ENCODE data around the gene PRKAG2.

PRKAG2 gene

DNA sequence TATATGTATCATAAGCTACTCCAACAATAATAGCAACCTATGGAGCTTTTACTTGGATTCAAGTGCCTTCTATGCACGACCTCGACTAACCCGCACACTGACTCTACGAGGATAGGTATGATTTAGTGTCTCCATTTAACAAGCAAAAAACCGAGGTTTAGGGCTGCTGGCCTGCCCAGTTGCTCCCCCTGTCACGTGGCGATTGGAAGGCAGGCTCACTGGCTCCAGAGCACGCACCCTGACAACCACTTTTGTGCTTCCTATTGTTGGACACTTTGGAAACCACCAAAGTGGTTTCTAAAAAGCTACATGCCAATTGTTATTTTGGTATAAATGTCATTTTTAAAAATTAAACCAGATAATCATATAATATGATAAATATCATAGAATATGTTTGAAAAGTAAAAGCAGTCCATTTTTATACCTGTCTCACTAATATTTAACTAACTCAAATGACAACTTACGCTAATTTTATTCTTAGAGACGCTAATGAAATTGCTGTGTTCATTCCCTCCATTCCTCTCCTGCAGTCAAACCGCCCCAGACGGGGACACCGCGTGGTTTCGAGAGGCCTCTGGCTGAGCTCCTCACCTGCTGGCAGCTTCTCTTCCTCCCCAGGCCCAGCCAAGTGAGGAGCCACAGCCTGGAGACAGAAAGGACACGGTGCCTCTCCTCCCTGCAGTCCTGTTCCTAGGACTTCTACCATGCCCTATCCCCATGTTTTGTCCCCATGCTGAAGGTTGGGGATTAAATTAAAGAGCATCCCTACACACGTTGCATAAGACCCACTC, 335.0 kb downstream of the PRKAG2 start:
- H3K4me1 ChIP-seq (ENCODE audit: insufficient read depth, low read length, severe bottlenecking): no peaks in the 10 kb centered on the region
- H3K9me3 ChIP-seq (ENCODE audit: low read length): no peaks in the 10 kb centered on the region
- H4K20me1 ChIP-seq (ENCODE audit: insufficient read depth, low read length): no peaks in the 10 kb centered on the region
- H3F3A ChIP-seq (ENCODE audit: insufficient read depth, low read length): no peaks in the 10 kb centered on the region
- H3K9ac ChIP-seq (ENCODE audit: low read length): no peak overlapping the region
- peaks cover 10% of the 10 kb centered on the region; the same call in 1 of the 2 replicates for H3K27me3 ChIP-seq (ENCODE audit: insufficient read depth, low read length)
- H3K36me3 ChIP-seq (ENCODE audit: insufficient read depth, low read length): no peaks in the 10 kb centered on the region
- TF ChIP-seq EZH2 (IDR thresholded peaks at IDR 0.05; ENCODE audit: borderline replicate concordance, low read length): no peak
- TF ChIP-seq, protein P1, sequence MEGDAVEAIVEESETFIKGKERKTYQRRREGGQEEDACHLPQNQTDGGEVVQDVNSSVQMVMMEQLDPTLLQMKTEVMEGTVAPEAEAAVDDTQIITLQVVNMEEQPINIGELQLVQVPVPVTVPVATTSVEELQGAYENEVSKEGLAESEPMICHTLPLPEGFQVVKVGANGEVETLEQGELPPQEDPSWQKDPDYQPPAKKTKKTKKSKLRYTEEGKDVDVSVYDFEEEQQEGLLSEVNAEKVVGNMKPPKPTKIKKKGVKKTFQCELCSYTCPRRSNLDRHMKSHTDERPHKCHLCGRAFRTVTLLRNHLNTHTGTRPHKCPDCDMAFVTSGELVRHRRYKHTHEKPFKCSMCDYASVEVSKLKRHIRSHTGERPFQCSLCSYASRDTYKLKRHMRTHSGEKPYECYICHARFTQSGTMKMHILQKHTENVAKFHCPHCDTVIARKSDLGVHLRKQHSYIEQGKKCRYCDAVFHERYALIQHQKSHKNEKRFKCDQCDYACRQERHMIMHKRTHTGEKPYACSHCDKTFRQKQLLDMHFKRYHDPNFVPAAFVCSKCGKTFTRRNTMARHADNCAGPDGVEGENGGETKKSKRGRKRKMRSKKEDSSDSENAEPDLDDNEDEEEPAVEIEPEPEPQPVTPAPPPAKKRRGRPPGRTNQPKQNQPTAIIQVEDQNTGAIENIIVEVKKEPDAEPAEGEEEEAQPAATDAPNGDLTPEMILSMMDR (IDR thresholded peaks at IDR 0.05; ENCODE audit: low read length): no peak
- no peak overlapping the region for H3K4me2 ChIP-seq (ENCODE audit: low read length)
- H2AFZ ChIP-seq (ENCODE audit: low read length): no peak overlapping the region
- no peaks in the 10 kb centered on the region for H3K79me2 ChIP-seq (ENCODE audit: insufficient read depth, low read length)
- no peak overlapping the region for H3K27ac ChIP-seq (ENCODE audit: low read depth, low read length, poor library complexity, severe bottlenecking)
- no peaks in the 10 kb centered on the region for H3K9me2 ChIP-seq (ENCODE audit: low read depth, low read length)
- no peak overlapping the region for H3K4me3 ChIP-seq (ENCODE audit: low read depth, low read length, poor library complexity, severe bottlenecking)

DNA sequence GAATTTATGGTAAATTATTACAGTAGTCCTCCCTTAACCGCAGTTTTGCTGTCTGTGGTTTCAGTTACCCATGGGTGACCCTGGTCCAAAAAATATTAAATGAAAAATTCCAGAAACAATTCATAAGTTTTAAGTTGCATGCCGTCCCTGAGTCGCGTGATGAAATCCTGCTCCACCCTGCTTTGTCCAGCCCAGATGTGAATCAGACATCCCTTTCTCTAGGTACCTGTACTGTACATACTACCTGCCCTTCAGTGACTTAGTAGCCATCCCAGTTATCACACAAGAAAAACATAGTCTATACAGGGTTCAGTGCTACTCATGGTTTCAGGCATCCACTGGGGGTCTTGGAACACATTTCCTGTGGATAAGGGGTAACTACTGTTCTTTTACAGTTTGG, 336.8 kb downstream of the PRKAG2 start:
- H3K36me3 ChIP-seq (ENCODE audit: insufficient read depth, low read length): no peaks in the 10 kb centered on the region
- H3K4me3 ChIP-seq (ENCODE audit: low read depth, low read length, poor library complexity, severe bottlenecking): no peak overlapping the region
- H3F3A ChIP-seq (ENCODE audit: insufficient read depth, low read length): no peaks in the 10 kb centered on the region
- H3K9me3 ChIP-seq (ENCODE audit: low read length): peaks cover 6% of the 10 kb centered on the region; the same call in 1 of the 2 replicates
- no peaks in the 10 kb centered on the region for H4K20me1 ChIP-seq (ENCODE audit: insufficient read depth, low read length)
- H3K27me3 ChIP-seq (ENCODE audit: insufficient read depth, low read length): peaks cover 10% of the 10 kb centered on the region; the same call in 1 of the 2 replicates
- no peak overlapping the region for H2AFZ ChIP-seq (ENCODE audit: low read length)
- H3K27ac ChIP-seq (ENCODE audit: low read depth, low read length, poor library complexity, severe bottlenecking): no peak overlapping the region
- H3K9ac ChIP-seq (ENCODE audit: low read length): no peak overlapping the region
- H3K79me2 ChIP-seq (ENCODE audit: insufficient read depth, low read length): no peaks in the 10 kb centered on the region
- no peak for TF ChIP-seq EZH2 (IDR thresholded peaks at IDR 0.05; ENCODE audit: borderline replicate concordance, low read length)
- TF ChIP-seq, protein P1 (IDR thresholded peaks at IDR 0.05; ENCODE audit: low read length): no peak
- H3K4me2 ChIP-seq (ENCODE audit: low read length): no peak overlapping the region
- no peaks in the 10 kb centered on the region for H3K4me1 ChIP-seq (ENCODE audit: insufficient read depth, low read length, severe bottlenecking)
- H3K9me2 ChIP-seq (ENCODE audit: low read depth, low read length): no peaks in the 10 kb centered on the region

- H4K20me1 ChIP-seq (ENCODE audit: insufficient read depth, low read length): no peaks in the 10 kb centered on the region
- no peaks in the 10 kb centered on the region for H3K79me2 ChIP-seq (ENCODE audit: insufficient read depth, low read length)
- H3K4me2 ChIP-seq (ENCODE audit: low read length): no peak overlapping the region
- no peak overlapping the region for H3K9ac ChIP-seq (ENCODE audit: low read length)
- H3K27ac ChIP-seq (ENCODE audit: low read depth, low read length, poor library complexity, severe bottlenecking): no peak overlapping the region
- no peaks in the 10 kb centered on the region for H3F3A ChIP-seq (ENCODE audit: insufficient read depth, low read length)
- no peak overlapping the region for H2AFZ ChIP-seq (ENCODE audit: low read length)
- H3K4me1 ChIP-seq (ENCODE audit: insufficient read depth, low read length, severe bottlenecking): no peaks in the 10 kb centered on the region
- H3K27me3 ChIP-seq (ENCODE audit: insufficient read depth, low read length): peaks cover 11% of the 10 kb centered on the region; the same call in 1 of the 2 replicates
- H3K9me2 ChIP-seq (ENCODE audit: low read depth, low read length): no peaks in the 10 kb centered on the region
- no peak for TF ChIP-seq EZH2 (IDR thresholded peaks at IDR 0.05; ENCODE audit: borderline replicate concordance, low read length)
- TF ChIP-seq, protein P1 (IDR thresholded peaks at IDR 0.05; ENCODE audit: low read length): no peak
- no peak overlapping the region for H3K4me3 ChIP-seq (ENCODE audit: low read depth, low read length, poor library complexity, severe bottlenecking)
- H3K9me3 ChIP-seq (ENCODE audit: low read length): peaks cover 6% of the 10 kb centered on the region; the same call in 1 of the 2 replicates
- H3K36me3 ChIP-seq (ENCODE audit: insufficient read depth, low read length): no peaks in the 10 kb centered on the region
Observed at GRCh38 chr7:151539088-151539671, 337.7 kb downstream of the PRKAG2 start.

All from OCI-LY1 (cell line).